GM12878 (cell line): ENCODE data around the gene LAP3. TPM values are rescaled to one million over a fixed set of nuclear protein-coding genes. Genes with fewer than 3 reads are reported as not detected.

Source experiments
- BCLAF1 ChIP-seq: fragments of 450-650 bp; IDR thresholded peaks from 2 replicates; pipeline ENCODE4 v1.6.1; 2017; ENCODE audit warnings: antibody characterized with exemption, mild to moderate bottlenecking, moderate library complexity
- CBX5 ChIP-seq: sonication (generic); IDR thresholded peaks from 2 replicates; pipeline ENCODE4 v1.6.1; 2016; ENCODE audit warnings: low read depth, moderate library complexity, mild to moderate bottlenecking, inconsistent platforms
- CHD1 ChIP-seq: IDR thresholded peaks from 2 replicates; pipeline ENCODE4 v1.6.1; 2012; ENCODE audit warnings: low read depth, low read length, improper control_type of control experiment
- FOXM1 ChIP-seq: IDR thresholded peaks from 2 replicates; pipeline ENCODE4 v1.6.1; 2012; ENCODE audit warnings: low read depth, mild to moderate bottlenecking, inconsistent platforms, low read length, moderate library complexity
- GABPA ChIP-seq: IDR thresholded peaks from 2 replicates; pipeline ENCODE4 v1.6.1; 2014; ENCODE audit warnings: antibody characterized with exemption, low read depth, mild to moderate bottlenecking, inconsistent platforms
- LARP7 ChIP-seq: fragments of 450-650 bp; IDR thresholded peaks from 2 replicates; pipeline ENCODE4 v1.6.1; 2017; ENCODE audit warnings: mild to moderate bottlenecking
- MEF2B ChIP-seq: fragments of 450-650 bp; IDR thresholded peaks from 2 replicates; pipeline ENCODE4 v1.6.1; 2018; ENCODE audit warnings: mild to moderate bottlenecking, moderate library complexity; ENCODE audit not compliant: partially characterized antibody, poor library complexity, severe bottlenecking
- MTA3 ChIP-seq: IDR thresholded peaks from 2 replicates; pipeline ENCODE4 v1.6.1; 2012; ENCODE audit warnings: low read length, inconsistent platforms, borderline replicate concordance
- MYB ChIP-seq: fragments of 150-350 bp; IDR thresholded peaks from 2 replicates; pipeline ENCODE4 v1.6.1; 2014; ENCODE audit warnings: mild to moderate bottlenecking, low read depth, low read length, borderline replicate concordance
- PML ChIP-seq: IDR thresholded peaks from 2 replicates; pipeline ENCODE4 v1.6.1; 2012; ENCODE audit warnings: low read length, inconsistent platforms
- POLR2A ChIP-seq: IDR thresholded peaks from 2 replicates; pipeline ENCODE4 v1.6.1; 2011; ENCODE audit warnings: low read depth, mild to moderate bottlenecking, low read length
- POU2F2 ChIP-seq: IDR thresholded peaks from 3 replicates; pipeline ENCODE4 v1.6.1; 2011; ENCODE audit warnings: low read depth, mild to moderate bottlenecking, low read length, borderline replicate concordance
- RCOR1 ChIP-seq: conservative IDR thresholded peaks from 2 replicates; pipeline ENCODE4 v1.6.1; 2012; ENCODE audit warnings: low read depth, low read length, improper control_type of control experiment
- SIN3A ChIP-seq: IDR thresholded peaks from 2 replicates; pipeline ENCODE4 v1.6.1; 2012; ENCODE audit warnings: low read depth, low read length, improper control_type of control experiment
- SIX5 ChIP-seq: IDR thresholded peaks from 2 replicates; pipeline ENCODE4 v1.6.1; 2011; ENCODE audit warnings: mild to moderate bottlenecking, low read depth, low read length, moderate library complexity; ENCODE audit not compliant: severe bottlenecking
- SMAD5 ChIP-seq: IDR thresholded peaks from 2 replicates; pipeline ENCODE4 v1.6.1; 2016; ENCODE audit warnings: antibody characterized with exemption, low read depth
- STAT3 ChIP-seq: IDR thresholded peaks from 2 replicates; pipeline ENCODE4 v1.6.1; 2011; ENCODE audit warnings: low read depth, low read length, improper control_type of control experiment
- SUZ12 ChIP-seq: fragments of 200-600 bp; sonication (generic); IDR thresholded peaks from one replicate; pipeline ENCODE4 v1.6.1; 2018; ENCODE audit warnings: antibody characterized with exemption, mild to moderate bottlenecking; ENCODE audit not compliant: unreplicated experiment
- TCF12 ChIP-seq: IDR thresholded peaks from 2 replicates; pipeline ENCODE4 v1.6.1; 2011; ENCODE audit warnings: low read depth, mild to moderate bottlenecking, low read length
- ZBED1 ChIP-seq: IDR thresholded peaks from 2 replicates; pipeline ENCODE4 v1.6.1; 2016; ENCODE audit warnings: borderline replicate concordance
- ZBTB11 ChIP-seq: fragments of 450-650 bp; formaldehyde crosslinking; IDR thresholded peaks from 2 replicates; pipeline ENCODE4 v1.5.0; 2022; ENCODE audit warnings: mild to moderate bottlenecking, missing genetic modification characterization
- ZNF207 ChIP-seq: fragments of 450-650 bp; IDR thresholded peaks from 2 replicates; pipeline ENCODE4 v1.6.1; 2014; ENCODE audit warnings: antibody characterized with exemption, mild to moderate bottlenecking, borderline replicate concordance
- polyA plus RNA-seq, 11 experiments: library from polyadenylated mRNA; depleted of rRNA in 4 of 11; unstranded in 6 of 11; stranded (reverse) in 5 of 11; fragments of >200 nt; fragmentation: Nextera tagmentation in 4 of 11; fragmentation: Illumina TruSeq in 1 of 11; extraction: Ambion mirVana in 4 of 11; extraction: Trizol in 1 of 11; gene quantifications; 1 replicate in 1 of 11; 2 replicates in 10 of 11; pipeline versions ENCODE4 v1.2.1 to v1.2.3, GENCODE V29; 2011 to 2016; ENCODE audit warnings: inconsistent platforms in 2 of 11, missing spikeins in 2 of 11, low read depth in 1 of 11
- total RNA-seq, 4 experiments: library from RNA; depleted of rRNA in 3 of 4; stranded (reverse); fragments of >200 nt in 3 of 4; fragmentation: Illumina TruSeq in 1 of 4; extraction: Trizol in 1 of 4; gene quantifications; 2 replicates each; pipeline versions ENCODE4 v1.2.1 to v1.2.3, GENCODE V29; 2013 to 2021
- TF ChIP-seq, protein P1 (sequence below): fragments of 450-650 bp; IDR thresholded peaks from 2 replicates; pipeline ENCODE4 v1.6.1; 2017; ENCODE audit warnings: low read depth, mild to moderate bottlenecking, moderate library complexity

Gene LAP3
- total and polyA plus RNA-seq, 10 of the 15 experiments (the other 5 are each of a cell fraction or from before 2014, with no cell fraction given): 134 to 249 (median 204) TPM

DNA sequence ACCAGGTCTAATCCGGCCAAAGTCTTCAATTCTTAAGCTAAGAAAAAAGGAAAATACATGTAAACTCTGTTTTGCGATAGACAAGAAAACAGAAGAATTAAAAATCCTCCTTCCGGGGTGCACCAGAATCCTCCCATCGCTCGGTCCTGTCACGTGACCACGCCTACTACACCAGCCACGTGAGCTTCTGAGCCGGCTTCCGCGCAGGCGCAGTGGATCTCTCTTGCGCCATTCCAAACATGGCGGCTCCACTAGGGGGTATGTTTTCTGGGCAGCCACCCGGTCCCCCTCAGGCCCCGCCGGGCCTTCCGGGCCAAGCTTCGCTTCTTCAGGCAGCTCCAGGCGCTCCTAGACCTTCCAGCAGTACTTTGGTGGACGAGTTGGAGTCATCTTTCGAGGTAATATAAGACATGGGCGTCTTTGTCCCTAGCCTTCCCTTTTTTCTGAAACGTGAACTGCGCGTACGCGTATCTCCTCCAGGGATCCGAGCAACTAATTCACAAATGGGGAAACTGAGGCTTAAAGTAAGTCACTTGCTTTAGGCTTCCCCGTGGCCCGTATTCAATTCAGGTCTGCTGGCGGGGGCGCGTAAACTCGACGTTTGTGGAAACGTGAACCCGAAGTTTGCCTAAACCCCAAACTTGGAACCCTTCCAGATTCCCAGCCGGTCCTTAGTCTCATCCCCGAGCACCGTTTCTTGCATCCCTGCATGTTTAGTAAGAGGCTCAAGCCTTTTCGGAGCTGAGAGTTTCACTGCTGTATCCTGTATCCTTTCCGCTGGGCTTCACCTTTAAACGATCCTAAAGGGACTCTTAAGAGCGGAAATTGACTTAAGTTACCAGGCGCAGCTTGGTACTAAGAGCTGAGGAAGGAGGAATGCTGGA is 37.7 kb downstream of the LAP3 start, which contains the start of gene MED28 (continued):
- TF ChIP-seq ZBTB11 (peak; percentile 72), MYB (no peak), ZBED1 (no peak), SIX5 (peak; percentile 17), SIN3A (peak; percentile 93), BCLAF1 (no peak), LARP7 (peak; percentile 68), ZNF207 (no peak; the same call in 1 of the 2 replicates), MEF2B (peak; percentile 52), GABPA (no peak), SMAD5 (0 out of 2 replicates have a peak, but pooled peaks have one; percentile 55), FOXM1 (no peak), STAT3 (no peak), POU2F2 (peak; percentile 78; the same call in 1 of the 3 replicates), MTA3 (no peak; the same call in 1 of the 2 replicates), CHD1 (no peak), SUZ12 (no peak), CBX5 (no peak), RCOR1 (no peak), TCF12 (peak; percentile 33; the same call in 1 of the 2 replicates), PML (peak; percentile 92), POLR2A (peak; percentile 91)
- TF ChIP-seq, protein P1, sequence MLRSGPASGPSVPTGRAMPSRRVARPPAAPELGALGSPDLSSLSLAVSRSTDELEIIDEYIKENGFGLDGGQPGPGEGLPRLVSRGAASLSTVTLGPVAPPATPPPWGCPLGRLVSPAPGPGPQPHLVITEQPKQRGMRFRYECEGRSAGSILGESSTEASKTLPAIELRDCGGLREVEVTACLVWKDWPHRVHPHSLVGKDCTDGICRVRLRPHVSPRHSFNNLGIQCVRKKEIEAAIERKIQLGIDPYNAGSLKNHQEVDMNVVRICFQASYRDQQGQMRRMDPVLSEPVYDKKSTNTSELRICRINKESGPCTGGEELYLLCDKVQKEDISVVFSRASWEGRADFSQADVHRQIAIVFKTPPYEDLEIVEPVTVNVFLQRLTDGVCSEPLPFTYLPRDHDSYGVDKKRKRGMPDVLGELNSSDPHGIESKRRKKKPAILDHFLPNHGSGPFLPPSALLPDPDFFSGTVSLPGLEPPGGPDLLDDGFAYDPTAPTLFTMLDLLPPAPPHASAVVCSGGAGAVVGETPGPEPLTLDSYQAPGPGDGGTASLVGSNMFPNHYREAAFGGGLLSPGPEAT: peak; percentile 88
